ENCODE measurements around the gene SLC35D3. TPM values are rescaled to one million over a fixed set of nuclear protein-coding genes. Genes with fewer than 3 reads are reported as not detected.

Gene SLC35D3
- total RNA-seq, 1 experiment from 2014 or later: not detected

- no peak for TF ChIP-seq POLR2A (IDR thresholded peaks at IDR 0.05; ENCODE audit: borderline replicate concordance, extremely low read depth, insufficient read depth, insufficient read length)
- no peak for TF ChIP-seq MAX (IDR thresholded peaks at IDR 0.05)
Observed at GRCh38 chr6:136880748-136881460, 41.2 kb upstream of the SLC35D3 start (continued).

- ATAC-seq (no peak), DNase-seq (ENCODE audit: low read depth, low spot score) (no peak)
- Histone ChIP-seq H3K4me1 (ENCODE audit: control insufficient read depth in 1 of 2, insufficient read depth in 2 of 2, low read length in 2 of 2) (no peaks in the 10 kb centered on the region), H3K4me2 (ENCODE audit: low read length) (no peak overlapping the region), H4K20me1 (ENCODE audit: insufficient read depth) (no peaks in the 10 kb centered on the region), H2AFZ (ENCODE audit: low read depth, low read length, poor library complexity, severe bottlenecking) (no peak overlapping the region), H3K4me3 (replicated peaks in 1 of 2; ENCODE audit: low read depth in 1 of 2, low read length in 2 of 2) (no peak overlapping the region), H3K79me2 (ENCODE audit: insufficient read depth, low read length) (no peaks in the 10 kb centered on the region), H3K27me3 (ENCODE audit: insufficient read depth, low read length) (no peaks in the 10 kb centered on the region), H3K27ac (ENCODE audit: low read depth, low read length) (no peak overlapping the region), H3K36me3 (ENCODE audit: control insufficient read depth in 1 of 2, insufficient read depth in 2 of 2, low read length in 2 of 2) (no peaks in the 10 kb centered on the region), H3K9me3 (ENCODE audit: control insufficient read depth in 1 of 2, insufficient read depth in 1 of 2, low read depth in 1 of 2, low read length in 2 of 2) (no peaks in the 10 kb centered on the region), H3K9me2 (ENCODE audit: insufficient read depth) (no peaks in the 10 kb centered on the region), H3K9ac (ENCODE audit: low read length) (no peak overlapping the region)
- ChIA-PET POLR2A (no interaction called here), RAD21 (ENCODE audit: low non-redundant PET in 1 of 2, low total read pairs in 2 of 2, uncharacterized antibody in 2 of 2, unreplicated experiment in 2 of 2) (no interaction called here), CTCF (no interaction called here)
- BruUV-seq (replicated peaks): no TSS peak
- intact Hi-C loops (cut with micrococcal nuclease): no loop called here
- TF ChIP-seq JUND (IDR thresholded peaks at IDR 0.05) (no peak), TCF7L2 (IDR thresholded peaks at IDR 0.05; ENCODE audit: borderline replicate concordance, extremely low read depth, insufficient read depth, insufficient read length) (no peak), EGR1 (IDR thresholded peaks at IDR 0.05; ENCODE audit: low read depth) (no peak), SRF (IDR thresholded peaks at IDR 0.05; ENCODE audit: low read depth) (no peak), ELF1 (IDR thresholded peaks at IDR 0.05; ENCODE audit: borderline replicate concordance, low read depth) (no peak), MAX (IDR thresholded peaks at IDR 0.05) (no peak), EZH2 (IDR thresholded peaks at IDR 0.05) (no peak), POLR2A (IDR thresholded peaks at IDR 0.05; ENCODE audit: borderline replicate concordance, extremely low read depth, insufficient read depth, insufficient read length) (no peak), CEBPB (IDR thresholded peaks at IDR 0.05; ENCODE audit: low read depth) (no peak), SIN3A (IDR thresholded peaks at IDR 0.05; ENCODE audit: low read depth) (no peak), CTCF (IDR thresholded peaks at IDR 0.05 in 2 of 3, conservative IDR thresholded peaks at IDR 0.05 in 1 of 3; ENCODE audit: borderline replicate concordance in 1 of 3, insufficient read depth in 1 of 3, low read depth in 2 of 3, low read length in 2 of 3) (no peak), RAD21 (IDR thresholded peaks at IDR 0.05; ENCODE audit: low read depth) (no peak), POLR2AphosphoS5 (IDR thresholded peaks at IDR 0.05; ENCODE audit: low read depth, low read length) (no peak), ZBTB33 (IDR thresholded peaks at IDR 0.05; ENCODE audit: extremely low read depth, insufficient replicate concordance, low read length) (no peak), ZFX (IDR thresholded peaks at IDR 0.05) (no peak), ATF3 (IDR thresholded peaks at IDR 0.05) (no peak), YY1 (IDR thresholded peaks at IDR 0.05; ENCODE audit: extremely low read depth, insufficient replicate concordance, low read depth, low read length) (no peak), EZH2phosphoT487 (IDR thresholded peaks at IDR 0.05; ENCODE audit: borderline replicate concordance) (no peak)
Observed at GRCh38 chr6:136886091-136886490, 36.0 kb upstream of the SLC35D3 start.

Measured in HCT116 (cell line).